HCT116 (cell line): ENCODE data around the gene UNC80. TPM values are rescaled to one million over a fixed set of nuclear protein-coding genes. Genes with fewer than 3 reads are reported as not detected.

Experiments used
- ATAC-seq: fragments of 200-7000 bp; cut with Tn5 transposase; 2 replicates; pipeline ENCODE4 v1.9.1; 2020; ENCODE audit warnings: mild to moderate bottlenecking, moderate library complexity
- BruUV-seq: library from RNA; stranded (reverse); fragments of 400-500 nt; replicated peaks from 2 replicates; lab custom pipeline; 2021; lab: Mats Ljungman, UMichigan
- CTCF ChIA-PET: fragments of 300-600 bp; sonication (Branson Sonifier 250); formaldehyde crosslinking; loops from one replicate; lab custom pipeline; 2021; ENCODE audit warnings: antibody characterized with exemption; lab: Charles Lee
- POLR2A ChIA-PET: fragments of 300-600, 350-600 bp; sonication (Branson Sonifier 250); formaldehyde crosslinking; loops from one replicate; lab custom pipeline; 2021; ENCODE audit warnings: antibody characterized with exemption; lab: Charles Lee
- RAD21 ChIA-PET, 2 experiments: fragments of 300-600 bp; sonication (Branson Sonifier 250); formaldehyde crosslinking; loops; one replicate each; lab custom pipeline; 2023; ENCODE audit warnings: low total read pairs in 2 of 2; ENCODE audit not compliant: uncharacterized antibody in 2 of 2, unreplicated experiment in 2 of 2, low non-redundant PET in 1 of 2; lab: Charles Lee
- DNase-seq: peaks from one replicate; pipeline ENCODE4 v3.0.0-alpha.2; 2010; ENCODE audit warnings: low read depth, low spot score
- H2AFZ ChIP-seq: fragments of 200-600 bp; shearing (Covaris generic), sonication (generic); 2 replicates; pipeline ENCODE4 v1.6.1; 2017; ENCODE audit warnings: low read depth, mixed run types, mixed read lengths, antibody characterized with exemption, low read length; ENCODE audit not compliant: poor library complexity, severe bottlenecking
- H3K27ac ChIP-seq: 2 replicates; pipeline ENCODE4 v1.5.1; 2012; ENCODE audit warnings: low read depth, low read length
- H3K27me3 ChIP-seq: fragments of 200-600 bp; sonication (generic); 2 replicates; pipeline ENCODE4 v1.6.1; 2016; ENCODE audit warnings: mixed run types, low read length, mixed read lengths; ENCODE audit not compliant: insufficient read depth
- H3K36me3 ChIP-seq, 2 experiments: fragments of 200-500 bp in 1 of 2; fragments of 200-600 bp in 1 of 2; sonication (Bioruptor generic) in 1 of 2; sonication (generic) in 1 of 2; 2 replicates each; pipeline versions ENCODE4 v1.5.1 to v1.6.1; 2014 to 2016; ENCODE audit warnings: low read length in 2 of 2, inconsistent platforms in 1 of 2, mixed read lengths in 1 of 2, mixed run types in 1 of 2; ENCODE audit not compliant: insufficient read depth in 2 of 2, control insufficient read depth in 1 of 2
- H3K4me1 ChIP-seq, 2 experiments: fragments of 200-600 bp in 1 of 2; sonication (generic) in 1 of 2; 2 replicates each; pipeline versions ENCODE4 v1.5.1 to v1.6.1; 2012 to 2017; ENCODE audit warnings: low read length in 2 of 2, inconsistent platforms in 1 of 2, mild to moderate bottlenecking in 1 of 2, mixed read lengths in 1 of 2, mixed run types in 1 of 2, moderate library complexity in 1 of 2; ENCODE audit not compliant: insufficient read depth in 2 of 2, control insufficient read depth in 1 of 2
- H3K4me2 ChIP-seq: fragments of 200-600 bp; sonication (generic); 2 replicates; pipeline ENCODE4 v1.6.1; 2017; ENCODE audit warnings: mixed run types, low read length, mixed read lengths
- H3K4me3 ChIP-seq, 2 experiments: fragments of 200-600 bp in 1 of 2; sonication (generic) in 1 of 2; replicated peaks in 1 of 2; 2 replicates each; pipeline ENCODE4 v1.5.1; 2011 to 2016; ENCODE audit warnings: low read length in 2 of 2, control low read depth in 1 of 2, low read depth in 1 of 2, mild to moderate bottlenecking in 1 of 2, mixed read lengths in 1 of 2, mixed run types in 1 of 2
- H3K79me2 ChIP-seq: fragments of 200-600 bp; sonication (generic); 2 replicates; pipeline ENCODE4 v1.6.1; 2017; ENCODE audit warnings: mild to moderate bottlenecking, mixed run types, low read length, moderate library complexity, mixed read lengths; ENCODE audit not compliant: insufficient read depth
- H3K9ac ChIP-seq: fragments of 200-600 bp; sonication (generic); 2 replicates; pipeline ENCODE4 v1.6.1; 2016; ENCODE audit warnings: low read length, mixed read lengths
- H3K9me2 ChIP-seq: fragments of 200-600 bp; sonication (generic), shearing (Covaris generic); 2 replicates; pipeline ENCODE4 v1.6.1; 2017; ENCODE audit warnings: mixed run types, mild to moderate bottlenecking, moderate library complexity; ENCODE audit not compliant: insufficient read depth
- H3K9me3 ChIP-seq, 2 experiments: fragments of 200-500 bp in 1 of 2; fragments of 200-600 bp in 1 of 2; sonication (Bioruptor generic) in 1 of 2; sonication (generic) in 1 of 2; 2 replicates each; pipeline ENCODE4 v1.6.1; 2014 to 2017; ENCODE audit warnings: low read length in 2 of 2, mixed read lengths in 2 of 2, inconsistent platforms in 1 of 2, low read depth in 1 of 2, mild to moderate bottlenecking in 1 of 2, mixed run types in 1 of 2, moderate library complexity in 1 of 2; ENCODE audit not compliant: control insufficient read depth in 1 of 2, insufficient read depth in 1 of 2
- H4K20me1 ChIP-seq: fragments of 200-600 bp; sonication (generic), shearing (Covaris generic); 2 replicates; pipeline ENCODE4 v1.6.1; 2017; ENCODE audit warnings: mixed run types, mild to moderate bottlenecking, moderate library complexity; ENCODE audit not compliant: insufficient read depth
- POLR2A ChIP-seq: IDR thresholded peaks from 2 replicates; pipeline ENCODE4 v1.7.0; 2011; ENCODE audit warnings: borderline replicate concordance; ENCODE audit not compliant: insufficient read depth, insufficient read length; ENCODE audit errors: extremely low read depth
- RAD21 ChIP-seq: IDR thresholded peaks from 2 replicates; pipeline ENCODE4 v1.6.1; 2012; ENCODE audit warnings: low read depth, mild to moderate bottlenecking
- SP1 ChIP-seq: IDR thresholded peaks from 2 replicates; pipeline ENCODE4 v1.6.1; 2012; ENCODE audit warnings: low read depth
- ZFX ChIP-seq: fragments of 450-650 bp; IDR thresholded peaks from 2 replicates; pipeline ENCODE4 v1.6.1; 2017
- intact Hi-C: fragments of 100-400 bp; cut with micrococcal nuclease; formaldehyde crosslinking; loops from 2 replicates; pipeline ENCODE4 v1.10.0; 2022
- total RNA-seq: library from RNA; stranded (reverse); gene quantifications from one replicate; pipeline ENCODE4 v1.2.1, GENCODE V29; 2021; ENCODE audit not compliant: unreplicated experiment
- TF ChIP-seq, protein P1 (sequence below): IDR thresholded peaks from 2 replicates; pipeline ENCODE4 v1.6.1; 2012
- TF ChIP-seq, protein P2 (sequence below): IDR thresholded peaks from 2 replicates; pipeline ENCODE4 v1.6.1; 2012
- TF ChIP-seq, protein P3 (sequence below), 3 experiments: fragments of 200-600 bp in 1 of 3; sonication (generic) in 1 of 3; IDR thresholded peaks in 2 of 3; conservative IDR thresholded peaks in 1 of 3; 2 replicates each; pipeline ENCODE4 v1.5.1; 2012 to 2017; ENCODE audit warnings: low read depth in 2 of 3, low read length in 2 of 3, antibody characterized with exemption in 1 of 3, borderline replicate concordance in 1 of 3, control low read depth in 1 of 3, mild to moderate bottlenecking in 1 of 3, mixed read lengths in 1 of 3, mixed run types in 1 of 3, moderate library complexity in 1 of 3; ENCODE audit not compliant: insufficient read depth in 1 of 3

The UNC80 gene
- total RNA-seq, 1 experiment from 2014 or later = not detected

DNA sequence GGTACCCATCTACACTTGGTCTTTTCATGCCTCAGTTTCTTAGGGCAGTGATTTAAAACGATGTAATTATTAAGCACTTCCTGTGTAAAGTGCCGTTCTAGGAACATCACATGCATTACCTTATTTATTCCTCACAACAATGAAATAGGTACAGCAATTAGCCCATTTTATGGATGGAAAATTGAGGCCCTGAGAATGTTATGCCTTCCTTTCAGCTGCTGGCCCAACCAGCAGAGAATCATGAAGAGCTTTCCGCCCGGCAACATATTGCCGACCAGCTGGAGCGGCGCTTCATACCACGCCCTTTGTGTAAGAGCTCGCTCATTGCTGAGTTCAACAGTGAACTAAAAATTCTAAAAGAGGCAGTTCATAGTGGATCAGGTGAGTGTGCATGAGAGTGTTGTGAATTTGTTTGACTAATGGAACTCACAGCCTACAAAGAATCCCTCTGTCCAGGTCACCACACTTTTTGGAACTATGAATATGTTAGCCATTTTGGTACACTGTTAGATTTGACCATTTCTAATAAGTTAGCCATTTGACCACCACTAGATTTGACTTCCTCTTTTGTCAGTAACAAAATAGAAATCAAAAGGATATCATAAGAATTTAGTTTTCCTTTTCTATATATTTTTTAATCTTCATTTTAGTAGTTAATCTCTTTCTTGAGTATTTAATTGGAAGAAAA, 205.2 kb downstream of the UNC80 start:
- BruUV-seq = no TSS peak
- H3K27ac ChIP-seq = no peak overlapping the region
- no peaks in the 10 kb centered on the region for H3K36me3 ChIP-seq
- no peaks in the 10 kb centered on the region for H4K20me1 ChIP-seq
- ChIA-PET CTCF (interaction anchor here (0.7 to 2.4 kb wide), 5 partner anchors 211 to 422 kb away, joined by 3 to 13 read pairs (median 6); no protein-coding TSS in a partner anchor), POLR2A (no interaction called here), RAD21 (interaction anchor here in 1 of 2 experiments (0.7 kb wide), 1 partner anchor 218 kb away, joined by 3 read pairs; no protein-coding TSS in a partner anchor)
- DNase-seq (no peak), ATAC-seq (no peak)
- intact Hi-C loops = loop anchor here (1.0 to 5.0 kb wide), 3 partner anchors 218 to 420 kb away; no protein-coding TSS in a partner anchor
- no peaks in the 10 kb centered on the region for H3K79me2 ChIP-seq
- no peak overlapping the region for H3K9ac ChIP-seq
- H2AFZ ChIP-seq = no peak overlapping the region
- no peaks in the 10 kb centered on the region for H3K4me1 ChIP-seq
- H3K4me2 ChIP-seq = no peak overlapping the region
- no peaks in the 10 kb centered on the region for H3K9me2 ChIP-seq
- no peaks in the 10 kb centered on the region for H3K27me3 ChIP-seq
- H3K9me3 ChIP-seq = no peaks in the 10 kb centered on the region
- TF ChIP-seq, protein P1, sequence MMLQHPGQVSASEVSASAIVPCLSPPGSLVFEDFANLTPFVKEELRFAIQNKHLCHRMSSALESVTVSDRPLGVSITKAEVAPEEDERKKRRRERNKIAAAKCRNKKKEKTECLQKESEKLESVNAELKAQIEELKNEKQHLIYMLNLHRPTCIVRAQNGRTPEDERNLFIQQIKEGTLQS = no peak
- TF ChIP-seq, protein P2, sequence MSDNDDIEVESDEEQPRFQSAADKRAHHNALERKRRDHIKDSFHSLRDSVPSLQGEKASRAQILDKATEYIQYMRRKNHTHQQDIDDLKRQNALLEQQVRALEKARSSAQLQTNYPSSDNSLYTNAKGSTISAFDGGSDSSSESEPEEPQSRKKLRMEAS = no peak
- TF ChIP-seq ZFX = no peak
- TF ChIP-seq POLR2A = no peak
- H3K4me3 ChIP-seq = no peak overlapping the region

DNA sequence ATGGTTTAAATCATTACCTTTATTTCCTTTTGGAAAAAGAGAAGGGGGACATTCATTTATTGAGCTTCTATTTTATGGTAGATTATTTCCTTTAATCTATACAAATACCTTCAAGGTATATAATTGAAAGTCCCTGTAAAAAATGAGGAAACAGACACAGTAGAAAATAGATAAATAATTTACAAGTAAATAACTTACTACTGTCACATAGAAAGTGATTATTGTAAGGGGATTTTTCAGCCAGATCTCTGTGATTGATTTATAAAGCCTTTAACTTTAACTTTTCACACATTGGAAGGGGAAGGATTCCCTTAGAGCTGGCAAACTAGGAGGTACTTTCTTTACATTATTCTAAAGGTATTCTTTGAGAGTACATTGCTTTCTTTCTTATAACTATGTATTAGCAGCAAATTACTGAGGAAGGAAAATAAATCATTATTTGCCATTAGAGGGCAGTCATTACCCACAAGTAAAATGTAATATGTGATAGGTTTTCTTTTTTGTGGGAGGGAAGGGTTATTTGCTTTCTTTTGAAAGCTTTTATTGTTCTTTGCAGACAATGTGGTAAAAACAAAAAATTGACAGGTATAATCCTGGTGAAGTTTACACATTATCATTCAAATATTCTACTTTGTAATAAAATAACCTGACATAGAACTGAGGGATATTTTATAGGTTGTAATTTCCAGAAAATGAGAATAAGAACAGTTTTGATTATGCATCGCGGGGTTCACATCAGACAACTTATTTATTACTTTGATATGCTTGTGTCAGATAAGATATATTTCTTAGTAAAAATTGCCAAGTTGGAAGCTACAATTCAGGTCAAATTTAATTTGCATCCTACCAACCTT, 206.0 kb downstream of the UNC80 start:
- TF ChIP-seq SP1 (no peak), RAD21 (peak; percentile 86)
- TF ChIP-seq, protein P3, sequence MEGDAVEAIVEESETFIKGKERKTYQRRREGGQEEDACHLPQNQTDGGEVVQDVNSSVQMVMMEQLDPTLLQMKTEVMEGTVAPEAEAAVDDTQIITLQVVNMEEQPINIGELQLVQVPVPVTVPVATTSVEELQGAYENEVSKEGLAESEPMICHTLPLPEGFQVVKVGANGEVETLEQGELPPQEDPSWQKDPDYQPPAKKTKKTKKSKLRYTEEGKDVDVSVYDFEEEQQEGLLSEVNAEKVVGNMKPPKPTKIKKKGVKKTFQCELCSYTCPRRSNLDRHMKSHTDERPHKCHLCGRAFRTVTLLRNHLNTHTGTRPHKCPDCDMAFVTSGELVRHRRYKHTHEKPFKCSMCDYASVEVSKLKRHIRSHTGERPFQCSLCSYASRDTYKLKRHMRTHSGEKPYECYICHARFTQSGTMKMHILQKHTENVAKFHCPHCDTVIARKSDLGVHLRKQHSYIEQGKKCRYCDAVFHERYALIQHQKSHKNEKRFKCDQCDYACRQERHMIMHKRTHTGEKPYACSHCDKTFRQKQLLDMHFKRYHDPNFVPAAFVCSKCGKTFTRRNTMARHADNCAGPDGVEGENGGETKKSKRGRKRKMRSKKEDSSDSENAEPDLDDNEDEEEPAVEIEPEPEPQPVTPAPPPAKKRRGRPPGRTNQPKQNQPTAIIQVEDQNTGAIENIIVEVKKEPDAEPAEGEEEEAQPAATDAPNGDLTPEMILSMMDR (IDR thresholded peaks at IDR 0.05 in 2 of 3, conservative IDR thresholded peaks at IDR 0.05 in 1 of 3; ENCODE audit: borderline replicate concordance in 1 of 3, insufficient read depth in 1 of 3, low read depth in 2 of 3, low read length in 2 of 3) = peak in 2 of 3 experiments; percentile 65 to 77; a peak in 3 of 6 replicates
- TF ChIP-seq, all 23 proteins: peak for 2
- no peaks in the 10 kb centered on the region for H3K4me1 ChIP-seq
- ChIA-PET CTCF (interaction anchor here (0.7 to 2.4 kb wide), 6 partner anchors 210 to 421 kb away, joined by 3 to 13 read pairs (median 5); no protein-coding TSS in a partner anchor), POLR2A (no interaction called here), RAD21 (interaction anchor here in 1 of 2 experiments (1.0 kb wide), 1 partner anchor 217 kb away, joined by 3 read pairs; no protein-coding TSS in a partner anchor)
- no peak overlapping the region for H3K9ac ChIP-seq
- H3K4me2 ChIP-seq = no peak overlapping the region
- no peak overlapping the region for H3K27ac ChIP-seq
- no peaks in the 10 kb centered on the region for H3K27me3 ChIP-seq
- ATAC-seq (peak; percentile 52; the same call in 1 of the 2 replicates), DNase-seq (peak; percentile 28)
- H3K79me2 ChIP-seq = no peaks in the 10 kb centered on the region
- peak overlapping the region; percentile 41 for H2AFZ ChIP-seq
- no peaks in the 10 kb centered on the region for H3K9me2 ChIP-seq
- H3K9me3 ChIP-seq = no peaks in the 10 kb centered on the region
- BruUV-seq = no TSS peak
- intact Hi-C loops = loop anchor here (1.0 to 5.0 kb wide), 3 partner anchors 218 to 420 kb away; no protein-coding TSS in a partner anchor
- no peaks in the 10 kb centered on the region for H4K20me1 ChIP-seq
- no peak overlapping the region for H3K4me3 ChIP-seq
- H3K36me3 ChIP-seq = no peaks in the 10 kb centered on the region
